ENCODE results near the gene PHF19. TPM values are rescaled to one million over a fixed set of nuclear protein-coding genes. Genes with fewer than 3 reads are reported as not detected.

Gene PHF19
- total and polyA plus RNA-seq, 10 of the 15 experiments (the other 5 are each of a cell fraction or from before 2014, with no cell fraction given): 26.0 to 133 (median 87.7) TPM

DNA sequence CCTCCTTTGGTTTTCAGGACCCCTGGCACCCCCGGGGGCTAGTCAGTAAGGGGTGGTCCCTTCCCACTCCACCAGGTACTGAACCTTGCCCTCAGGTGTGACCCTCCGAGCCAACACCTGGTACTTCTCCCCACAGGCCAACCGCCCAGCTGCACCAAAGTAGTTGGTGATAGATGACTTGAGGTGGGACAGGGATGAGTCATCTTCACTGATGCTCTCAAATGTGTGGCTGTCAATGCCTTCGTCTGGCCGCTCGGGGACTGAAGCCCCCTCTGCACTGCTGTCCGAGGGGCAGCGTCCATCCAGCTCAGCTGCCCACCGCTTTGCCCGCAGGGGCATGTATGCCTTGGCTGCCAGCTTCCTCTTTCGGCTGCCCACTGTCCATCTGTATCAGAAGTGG lies 19.1 kb downstream of the PHF19 start:
- POLR2A ChIA-PET: no interaction called here
- in situ Hi-C loops (cut with MboI): no loop called here
- WGBS (ENCODE audit: insufficient coverage, insufficient replicate concordance, low lambda C conversion rate, missing lambda C conversion rate): 58% methylated on average over 11 of the region's 11 CpGs

More for the DNA sequence above, 19.1 kb downstream of the PHF19 start:
- no TSS peak for BruUV-seq (replicated peaks)
- no peak overlapping the region for H3K4me2 ChIP-seq (ENCODE audit: control insufficient read depth, insufficient read depth)
- no peaks in the 10 kb centered on the region for H4K20me1 ChIP-seq (ENCODE audit: control insufficient read depth, insufficient read depth)
- H3K27ac ChIP-seq (ENCODE audit: control insufficient read depth, insufficient read depth): no peak overlapping the region
- H3K9me3 ChIP-seq (replicated peaks; ENCODE audit: control insufficient read depth, insufficient read depth, low read length): no peaks in the 10 kb centered on the region
- intact Hi-C loops (cut with micrococcal nuclease; ENCODE audit: unreplicated experiment): no loop called here
- no peak for DNase-seq (ENCODE audit: low read depth, low spot score)
- H3K79me2 ChIP-seq (ENCODE audit: control insufficient read depth, insufficient read depth, low read length): no peaks in the 10 kb centered on the region
- TF ChIP-seq, protein P1, sequence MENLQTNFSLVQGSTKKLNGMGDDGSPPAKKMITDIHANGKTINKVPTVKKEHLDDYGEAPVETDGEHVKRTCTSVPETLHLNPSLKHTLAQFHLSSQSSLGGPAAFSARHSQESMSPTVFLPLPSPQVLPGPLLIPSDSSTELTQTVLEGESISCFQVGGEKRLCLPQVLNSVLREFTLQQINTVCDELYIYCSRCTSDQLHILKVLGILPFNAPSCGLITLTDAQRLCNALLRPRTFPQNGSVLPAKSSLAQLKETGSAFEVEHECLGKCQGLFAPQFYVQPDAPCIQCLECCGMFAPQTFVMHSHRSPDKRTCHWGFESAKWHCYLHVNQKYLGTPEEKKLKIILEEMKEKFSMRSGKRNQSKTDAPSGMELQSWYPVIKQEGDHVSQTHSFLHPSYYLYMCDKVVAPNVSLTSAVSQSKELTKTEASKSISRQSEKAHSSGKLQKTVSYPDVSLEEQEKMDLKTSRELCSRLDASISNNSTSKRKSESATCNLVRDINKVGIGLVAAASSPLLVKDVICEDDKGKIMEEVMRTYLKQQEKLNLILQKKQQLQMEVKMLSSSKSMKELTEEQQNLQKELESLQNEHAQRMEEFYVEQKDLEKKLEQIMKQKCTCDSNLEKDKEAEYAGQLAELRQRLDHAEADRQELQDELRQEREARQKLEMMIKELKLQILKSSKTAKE (IDR thresholded peaks at IDR 0.05; ENCODE audit: low read depth, poor library complexity, severe bottlenecking): no peak
- TF ChIP-seq PAX8 (IDR thresholded peaks at IDR 0.05) (no peak), POU2F2 (IDR thresholded peaks at IDR 0.05; ENCODE audit: borderline replicate concordance, low read depth, low read length) (no peak), NR2C1 (IDR thresholded peaks at IDR 0.05) (no peak), FOXK2 (IDR thresholded peaks at IDR 0.05) (no peak), YBX1 (IDR thresholded peaks at IDR 0.05) (no peak), ASH2L (IDR thresholded peaks at IDR 0.05; ENCODE audit: borderline replicate concordance, low read depth) (no peak), ESRRA (IDR thresholded peaks at IDR 0.05; ENCODE audit: low read length) (no peak), ZNF622 (IDR thresholded peaks at IDR 0.05) (no peak), TCF3 (IDR thresholded peaks at IDR 0.05; ENCODE audit: borderline replicate concordance, insufficient read depth, low read depth, low read length) (no peak), ZZZ3 (IDR thresholded peaks at IDR 0.05; ENCODE audit: control insufficient read depth, insufficient read length, low read depth) (no peak), EP300 (IDR thresholded peaks at IDR 0.05; ENCODE audit: borderline replicate concordance in 1 of 2, control insufficient read depth in 1 of 2, low read depth in 2 of 2, low read length in 2 of 2) (no peak), CBX3 (IDR thresholded peaks at IDR 0.05; ENCODE audit: borderline replicate concordance, low read depth) (no peak), CHD2 (IDR thresholded peaks at IDR 0.05; ENCODE audit: borderline replicate concordance, low read depth, low read length) (no peak)
- TF ChIP-seq, protein P2, sequence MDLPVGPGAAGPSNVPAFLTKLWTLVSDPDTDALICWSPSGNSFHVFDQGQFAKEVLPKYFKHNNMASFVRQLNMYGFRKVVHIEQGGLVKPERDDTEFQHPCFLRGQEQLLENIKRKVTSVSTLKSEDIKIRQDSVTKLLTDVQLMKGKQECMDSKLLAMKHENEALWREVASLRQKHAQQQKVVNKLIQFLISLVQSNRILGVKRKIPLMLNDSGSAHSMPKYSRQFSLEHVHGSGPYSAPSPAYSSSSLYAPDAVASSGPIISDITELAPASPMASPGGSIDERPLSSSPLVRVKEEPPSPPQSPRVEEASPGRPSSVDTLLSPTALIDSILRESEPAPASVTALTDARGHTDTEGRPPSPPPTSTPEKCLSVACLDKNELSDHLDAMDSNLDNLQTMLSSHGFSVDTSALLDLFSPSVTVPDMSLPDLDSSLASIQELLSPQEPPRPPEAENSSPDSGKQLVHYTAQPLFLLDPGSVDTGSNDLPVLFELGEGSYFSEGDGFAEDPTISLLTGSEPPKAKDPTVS (IDR thresholded peaks at IDR 0.05; ENCODE audit: low read depth, low read length): no peak
- H2AFZ ChIP-seq (ENCODE audit: control insufficient read depth, low read depth, low read length): no peak overlapping the region
- no peaks in the 10 kb centered on the region for H3K4me1 ChIP-seq (ENCODE audit: control insufficient read depth, insufficient read depth, low read length)
- H3K27me3 ChIP-seq (replicated peaks in 1 of 2; ENCODE audit: control insufficient read depth in 2 of 2, insufficient read depth in 2 of 2, low read length in 1 of 2): no peaks in the 10 kb centered on the region
- H3K36me3 ChIP-seq (ENCODE audit: control insufficient read depth in 2 of 2, insufficient read depth in 2 of 2, low read length in 1 of 2): peaks cover 36 to 43% of the 10 kb centered on the region in 2 experiments
- ChIA-PET SMC1A (ENCODE audit: uncharacterized antibody, unreplicated experiment) (interaction anchor here (1.0 to 1.6 kb wide), 2 partner anchors 10 to 127 kb away, joined by 3 read pairs; no protein-coding TSS in a partner anchor), RAD21 (ENCODE audit: unreplicated experiment) (no interaction called here), CTCF (no interaction called here)
- H3K9ac ChIP-seq (ENCODE audit: control insufficient read depth, insufficient read depth, low read length): no peak overlapping the region
- ATAC-seq: no peak
- FAIRE-seq: no peak
- no peak overlapping the region for H3K4me3 ChIP-seq

All from GM12878 (cell line).